Measurements from ENCODE around the gene SYNJ2.

GRCh38 chr6:157983406-157984119 is 1.9 kb downstream of the SYNJ2 start:
- TF ChIP-seq CTCF (IDR thresholded peaks at IDR 0.05), result no peak
- no peak for TF ChIP-seq POLR2A (IDR thresholded peaks at IDR 0.05)
